ENCODE data around the gene SKAP2.

GRCh38 chr7:26625286-26625685 is 239.1 kb downstream of the SKAP2 start:
- TF ChIP-seq CTCF (IDR thresholded peaks at IDR 0.05) = no peak
- no peak for TF ChIP-seq POLR2A (IDR thresholded peaks at IDR 0.05)
- no peak for TF ChIP-seq POLR2AphosphoS5 (IDR thresholded peaks at IDR 0.05)
- no peak for TF ChIP-seq EP300 (IDR thresholded peaks at IDR 0.05)
